NCI-H2196 treated with DMSO at 0.1 percent for 48 hours (cell line): Measurements from ENCODE around the gene CAMK2D.

Source experiments
- DNase-seq: peaks from one replicate; lab custom pipeline; 2025; ENCODE audit not compliant: unreplicated experiment; lab: John Stamatoyannopoulos, UW

CAMK2D gene

DNA sequence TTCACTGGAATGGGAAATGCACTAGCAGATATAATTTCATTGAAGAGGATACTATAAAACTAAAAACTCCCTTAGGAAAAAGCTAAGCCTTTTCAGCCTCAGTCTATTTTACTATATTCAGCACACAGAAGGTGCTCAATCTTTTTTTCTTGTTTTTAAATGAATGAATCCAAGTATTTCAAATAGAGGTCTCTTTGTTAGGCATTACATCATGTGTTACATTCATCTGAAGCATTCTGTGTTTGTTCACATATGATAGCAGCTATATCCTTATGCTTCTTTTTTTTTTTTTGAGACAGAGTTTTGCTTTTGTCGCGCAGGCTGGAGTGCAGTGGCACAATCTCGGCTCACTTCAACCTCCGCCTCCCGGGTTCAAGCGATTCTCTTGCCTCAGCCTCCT, 278.4 kb downstream of the CAMK2D start:
- no peak for DNase-seq

DNA sequence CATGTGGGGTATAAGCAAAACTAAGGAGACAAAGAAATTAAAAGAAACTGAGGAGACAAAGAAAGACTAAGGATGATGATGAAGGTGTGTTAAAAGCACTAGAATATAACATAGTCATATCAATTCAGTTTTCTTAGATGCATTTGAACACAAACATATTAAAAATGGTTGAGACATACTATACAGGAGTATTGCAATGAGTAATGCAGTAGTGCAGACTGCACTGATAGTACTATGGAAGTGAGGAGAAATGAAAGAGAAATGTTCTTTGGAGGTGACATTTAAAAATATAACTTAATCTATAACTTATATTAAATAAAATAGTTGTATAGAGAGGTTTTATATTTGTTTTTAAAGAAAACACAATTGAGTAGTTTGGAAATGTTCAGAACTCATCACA, 279.2 kb downstream of the CAMK2D start:
- DNase-seq: no peak

DNA sequence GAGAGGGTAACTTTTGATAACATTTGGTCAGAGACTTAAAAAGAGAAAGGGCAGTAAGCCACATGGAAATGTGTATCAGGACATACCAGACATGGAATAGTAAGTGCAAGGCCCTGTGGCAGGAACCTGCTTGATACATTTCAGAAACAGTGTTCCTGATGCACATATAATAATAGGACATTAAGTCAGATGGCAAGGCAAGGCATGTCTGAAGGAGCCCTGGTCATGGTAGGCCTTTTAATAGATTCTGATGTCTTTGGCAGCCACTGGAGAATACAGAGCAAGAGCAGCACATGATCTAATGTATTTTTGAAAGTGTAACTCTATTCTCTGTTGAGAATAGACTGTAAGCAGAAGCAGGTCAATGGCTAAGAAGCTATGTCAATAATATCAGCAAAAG, 279.7 kb downstream of the CAMK2D start:
- DNase-seq: no peak

DNA sequence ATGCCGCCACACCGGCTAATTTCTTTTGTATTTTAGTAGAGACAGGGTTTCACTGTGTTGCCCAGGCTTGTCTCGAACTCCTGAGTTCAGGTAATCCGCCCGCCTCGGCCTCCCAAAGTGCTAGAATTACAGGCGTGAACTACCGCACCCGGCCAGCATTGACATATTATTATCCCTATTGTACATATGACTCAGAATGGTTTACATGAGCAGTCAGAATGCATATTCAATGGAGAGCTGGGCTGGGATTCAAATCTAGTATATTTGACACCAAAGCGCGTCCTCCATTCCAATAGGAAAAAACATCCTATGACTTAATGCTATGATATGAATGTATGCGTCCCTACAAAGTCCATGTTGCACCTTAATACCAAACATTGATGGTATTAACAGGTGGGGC, 281.4 kb downstream of the CAMK2D start:
- no peak for DNase-seq

DNA sequence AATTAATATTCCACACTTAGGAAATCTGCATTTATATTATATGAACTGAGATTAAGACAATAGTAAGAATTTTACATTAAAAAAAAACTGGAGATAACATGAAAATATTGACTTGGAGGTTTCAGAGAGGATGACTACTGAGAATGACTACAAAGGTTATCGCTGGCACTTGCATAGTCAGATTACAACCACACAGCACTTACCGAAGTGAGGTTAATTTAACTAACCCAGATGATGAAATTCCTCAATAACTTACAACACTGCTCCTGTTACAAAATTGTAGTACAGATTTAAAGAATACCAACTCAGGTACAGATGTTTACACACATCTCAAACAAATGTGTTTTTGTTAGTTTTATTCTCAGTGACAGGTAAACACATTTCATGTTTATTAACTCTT, 283.5 kb downstream of the CAMK2D start:
- no peak for DNase-seq

DNA sequence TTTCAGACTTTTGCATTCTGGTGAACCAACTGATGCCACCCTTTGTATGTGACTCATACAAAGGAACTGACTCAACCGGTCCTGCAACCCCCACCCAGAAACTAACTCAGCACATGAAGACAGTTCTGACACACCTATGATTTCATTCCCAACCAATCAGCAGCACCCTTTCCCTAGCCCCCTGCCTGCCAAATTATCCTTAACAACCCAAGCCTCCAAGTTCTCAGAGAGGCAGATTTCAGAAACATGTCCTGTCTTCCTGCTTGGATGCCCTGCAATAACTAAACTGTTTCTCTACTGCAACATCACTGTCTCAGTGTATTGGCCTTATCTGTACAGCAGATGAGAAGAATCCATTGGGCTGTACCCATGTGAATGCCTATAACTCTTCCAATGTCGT, 284.7 kb downstream of the CAMK2D start:
- no peak for DNase-seq

DNA sequence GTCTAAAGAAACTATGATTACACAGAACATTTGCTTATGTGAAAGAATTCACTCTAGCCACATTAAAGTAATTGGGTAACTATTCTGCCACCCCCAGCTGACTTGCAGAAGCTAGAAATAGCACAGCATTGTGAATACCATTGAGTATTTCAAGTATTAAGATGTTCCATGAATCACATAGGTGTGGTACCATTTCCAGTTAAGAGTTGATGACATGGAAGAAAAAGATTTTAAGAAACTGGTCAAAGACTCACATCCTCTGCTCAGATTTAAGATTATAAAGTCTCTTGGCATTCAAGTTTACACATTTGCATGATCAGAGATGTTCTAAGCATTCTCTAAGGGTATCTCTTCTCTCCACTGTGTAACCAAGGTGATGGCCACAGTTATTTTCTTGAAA, 287.5 kb downstream of the CAMK2D start:
- no peak for DNase-seq

DNA sequence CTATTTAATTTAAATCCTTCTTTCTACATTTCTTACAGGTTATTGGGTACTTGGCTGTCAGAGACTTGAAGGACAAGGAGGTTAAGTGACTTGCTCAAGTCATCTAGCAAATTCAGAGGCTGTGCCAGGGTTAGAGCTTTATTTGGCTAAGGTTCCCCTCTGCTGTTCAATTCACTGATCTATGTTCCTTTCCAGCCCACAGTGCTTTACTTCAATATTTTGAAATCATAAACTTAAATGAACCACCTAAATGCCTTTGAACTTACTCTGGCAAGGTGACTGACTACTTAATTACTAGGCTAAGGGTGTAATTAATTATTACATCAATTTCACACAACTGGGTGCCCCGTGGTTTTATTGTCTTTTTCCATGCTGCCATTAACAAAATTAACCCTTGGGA, 288.7 kb downstream of the CAMK2D start:
- no peak for DNase-seq

DNA sequence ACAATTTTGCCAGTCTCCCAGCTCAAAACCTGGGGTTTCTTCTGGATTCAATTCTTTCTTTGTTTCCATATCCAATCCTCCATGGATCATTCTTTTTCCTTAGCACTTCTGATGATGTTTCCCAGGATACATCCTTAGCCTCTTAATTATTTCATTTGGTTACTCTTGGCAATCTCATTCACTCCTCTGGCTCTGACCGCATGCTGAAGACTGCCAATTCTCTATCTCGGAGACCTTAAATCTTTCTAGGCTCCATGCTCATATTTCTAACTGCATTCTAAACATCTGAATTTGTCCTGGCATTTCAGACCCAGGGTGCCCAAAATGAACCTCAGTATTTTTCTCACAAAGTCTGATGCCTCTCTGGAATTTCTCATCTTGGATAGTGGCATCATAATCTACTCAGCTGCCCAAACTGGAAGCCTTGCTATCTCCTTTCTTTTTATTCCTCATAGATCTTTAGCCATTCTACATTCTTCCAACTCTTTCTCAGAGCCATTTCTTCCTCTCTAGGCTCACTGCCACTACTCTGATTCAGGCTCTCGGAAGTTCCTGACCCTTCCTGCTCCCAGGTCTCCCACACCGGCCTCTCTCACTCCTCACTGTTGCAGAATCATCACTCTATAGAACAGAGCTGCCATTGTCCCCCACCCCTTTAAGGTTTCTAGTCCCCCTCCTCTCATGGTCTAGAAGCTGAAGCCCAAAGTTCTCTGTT, 290.2 kb downstream of the CAMK2D start:
- no peak for DNase-seq

DNA sequence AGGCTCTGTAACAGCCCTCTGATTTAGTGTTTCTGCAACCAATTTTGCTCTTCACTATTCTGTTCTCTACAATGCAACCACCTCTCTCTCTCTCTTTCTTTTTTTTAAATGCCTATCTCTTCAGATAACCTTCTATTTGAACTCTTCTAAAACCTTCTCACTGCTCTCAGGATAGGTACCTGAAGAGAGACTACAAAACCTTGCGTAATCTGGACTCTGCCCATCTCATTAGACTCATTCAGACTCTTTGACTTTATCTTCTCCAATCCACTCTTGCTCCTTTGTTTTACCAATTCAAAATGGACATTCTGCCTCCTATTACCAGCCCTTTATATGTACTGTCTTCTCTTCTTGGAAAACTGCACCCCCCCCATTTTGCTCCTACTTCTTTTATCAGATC, 291.6 kb downstream of the CAMK2D start:
- DNase-seq: no peak

DNA sequence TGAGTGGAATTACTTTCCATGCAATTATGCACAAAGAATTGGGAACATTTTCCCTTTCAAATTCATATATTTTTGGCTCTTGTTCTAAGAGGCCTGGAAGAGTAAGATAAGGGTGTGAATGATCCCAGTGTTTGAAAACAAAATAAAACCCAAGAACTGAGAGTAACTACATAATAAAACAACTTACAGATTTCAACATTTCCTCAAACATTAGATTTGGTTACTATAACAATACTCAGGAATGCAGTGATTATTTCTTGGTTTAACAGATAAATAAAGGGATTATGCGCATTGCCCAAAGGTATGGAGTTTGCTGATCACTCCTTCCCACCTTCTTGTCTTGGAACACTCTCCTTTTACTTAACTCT, 292.5 kb downstream of the CAMK2D start:
- DNase-seq: no peak

DNA sequence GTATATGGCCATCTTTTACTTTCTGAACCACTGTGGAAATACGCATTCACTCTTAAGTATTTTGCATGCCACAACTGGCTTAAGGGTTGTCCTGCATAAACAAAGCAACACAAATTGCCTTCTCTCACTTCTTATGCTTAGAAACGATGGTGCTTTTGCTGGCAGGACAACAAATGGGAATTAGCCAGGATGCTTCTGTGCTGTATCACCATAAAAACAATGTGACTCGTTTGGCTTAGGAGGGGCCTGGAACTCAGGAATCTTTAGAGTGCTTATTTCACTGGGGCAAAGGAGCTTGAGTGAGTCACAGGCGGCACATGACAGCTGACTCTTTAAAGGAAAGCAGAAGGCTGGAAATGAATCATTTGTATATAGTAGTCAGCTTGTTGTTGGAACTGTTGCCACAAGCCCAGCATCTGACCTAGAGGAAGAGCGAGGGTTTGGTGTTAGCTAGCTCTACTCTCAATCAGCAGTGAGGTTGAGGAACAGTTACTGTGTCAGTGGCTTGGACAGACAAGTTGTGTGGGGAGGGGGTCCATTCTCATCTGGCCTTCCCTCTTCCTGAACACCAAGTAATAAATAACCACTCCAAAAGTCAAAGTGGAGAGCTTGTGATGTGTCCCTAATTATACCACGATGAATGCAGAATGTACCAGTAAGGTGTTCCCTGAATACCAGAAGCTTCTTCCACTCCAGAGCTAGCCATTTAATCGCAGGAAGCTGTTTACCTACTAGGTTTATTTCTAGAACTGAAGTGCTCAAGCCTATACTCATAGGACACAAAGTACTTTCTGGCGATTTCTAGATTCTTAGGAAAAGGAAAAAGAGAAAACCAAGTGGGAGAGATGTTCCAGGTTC, 293.1 kb downstream of the CAMK2D start:
- no peak for DNase-seq

DNA sequence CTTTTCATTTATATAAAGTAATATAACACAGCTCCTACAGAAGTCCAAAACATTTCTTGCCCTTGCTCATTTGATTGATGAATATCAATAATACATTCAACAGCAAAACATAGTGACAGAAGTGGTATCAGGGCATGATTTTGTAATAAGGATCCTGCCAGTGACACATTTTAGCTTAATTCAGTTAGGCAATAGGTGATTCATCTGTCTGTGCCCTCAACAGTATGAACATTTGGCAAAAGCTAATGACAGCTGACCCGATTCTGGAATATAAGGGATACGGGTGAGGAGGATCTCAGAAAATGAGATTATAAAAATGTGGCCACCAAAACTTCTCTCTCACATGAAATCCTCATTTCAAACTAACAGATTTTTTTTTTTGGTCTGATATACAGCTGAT, 294.0 kb downstream of the CAMK2D start:
- DNase-seq: no peak

DNA sequence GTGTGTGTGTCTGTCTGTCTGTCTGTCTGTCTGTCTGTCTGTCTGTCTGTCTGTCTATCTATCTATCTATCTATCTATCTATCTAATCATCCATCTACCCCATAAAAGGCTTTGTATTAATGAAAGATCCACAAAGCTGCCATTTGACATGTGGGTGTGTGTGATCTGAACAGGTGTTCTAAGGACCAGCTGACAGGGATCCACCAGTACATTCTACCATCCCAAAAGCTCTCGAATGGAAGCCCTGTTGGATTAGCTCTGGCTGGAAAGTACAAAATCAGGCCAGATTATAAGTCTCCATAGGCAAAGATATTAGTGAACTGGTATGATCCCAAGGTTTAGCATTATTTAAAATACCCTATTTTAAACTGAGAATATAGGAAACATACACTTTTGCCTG, 299.3 kb downstream of the CAMK2D start:
- DNase-seq: no peak

DNA sequence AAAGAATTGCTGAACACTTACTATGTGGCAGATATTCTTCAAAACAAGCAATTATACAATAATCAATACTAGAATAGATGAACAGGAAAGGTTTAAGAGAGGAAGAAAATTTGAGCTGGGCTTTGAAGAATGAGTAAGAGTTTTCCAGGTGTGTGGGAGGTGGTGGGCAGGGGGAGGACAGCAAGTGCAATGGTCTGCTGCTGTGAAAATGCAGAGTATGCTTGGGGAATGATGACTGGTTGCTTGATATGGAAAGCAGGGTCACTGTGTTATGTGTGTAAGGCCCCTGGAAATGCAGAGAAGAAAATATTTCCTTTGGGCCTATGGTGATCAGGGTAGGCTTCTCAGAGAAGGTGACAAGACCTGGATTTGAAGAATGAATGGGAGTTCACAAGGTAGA, 300.3 kb downstream of the CAMK2D start:
- DNase-seq: no peak

DNA sequence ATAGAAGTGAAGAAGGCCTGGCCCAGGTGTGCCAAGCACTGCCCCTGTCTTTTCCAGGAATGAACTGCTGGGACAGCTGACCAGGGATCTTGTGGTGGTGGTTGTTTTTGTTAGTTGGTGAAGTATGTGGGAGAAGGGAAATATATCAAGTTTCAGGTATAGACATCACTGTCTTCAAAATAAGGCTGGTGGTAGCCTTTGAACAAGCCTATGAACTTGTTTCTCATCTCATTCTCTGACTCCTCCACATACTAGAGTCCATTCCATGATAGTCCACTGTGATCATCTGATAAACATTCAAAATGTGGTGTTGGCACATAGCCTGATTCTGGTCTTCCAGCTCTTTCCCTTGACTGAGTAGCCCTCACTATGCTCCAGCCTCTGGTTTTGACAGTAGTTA, 303.7 kb downstream of the CAMK2D start:
- no peak for DNase-seq

DNA sequence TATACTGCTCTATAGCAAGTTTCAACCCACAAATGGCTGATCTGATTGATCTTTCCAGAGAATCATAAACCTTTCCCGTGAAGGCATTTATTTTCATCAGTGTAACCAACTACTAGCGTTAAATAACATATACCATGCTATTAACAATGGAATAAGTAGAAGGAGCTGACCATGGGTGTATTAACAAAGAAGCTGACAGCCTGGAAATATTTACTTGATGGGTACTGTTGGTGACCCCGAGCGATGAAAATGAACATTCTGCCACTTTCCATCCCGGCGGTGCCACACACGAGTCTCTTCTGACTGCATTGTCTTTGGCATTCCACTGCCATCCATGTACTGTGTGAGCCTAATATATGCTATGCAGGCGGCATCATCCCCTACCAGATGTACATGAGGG, 304.4 kb downstream of the CAMK2D start:
- no peak for DNase-seq

DNA sequence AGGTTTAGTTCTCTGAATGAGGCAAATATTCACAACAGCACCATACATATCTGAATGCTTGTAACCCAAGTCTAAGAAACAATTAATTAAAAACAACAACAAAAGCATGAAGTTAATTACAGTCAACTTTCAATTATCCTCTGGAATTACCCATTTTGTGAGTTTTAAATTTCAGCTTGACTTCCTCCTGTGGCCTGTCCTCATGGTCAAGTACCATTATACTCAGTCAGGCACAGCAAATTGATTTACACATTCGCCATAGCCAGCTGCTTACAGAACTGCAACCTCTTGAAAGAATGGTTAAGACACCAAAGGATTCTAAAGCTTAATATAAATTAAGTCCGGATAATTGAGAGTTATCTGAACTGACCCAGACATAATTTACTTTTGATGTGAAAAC, 306.5 kb downstream of the CAMK2D start:
- no peak for DNase-seq

DNA sequence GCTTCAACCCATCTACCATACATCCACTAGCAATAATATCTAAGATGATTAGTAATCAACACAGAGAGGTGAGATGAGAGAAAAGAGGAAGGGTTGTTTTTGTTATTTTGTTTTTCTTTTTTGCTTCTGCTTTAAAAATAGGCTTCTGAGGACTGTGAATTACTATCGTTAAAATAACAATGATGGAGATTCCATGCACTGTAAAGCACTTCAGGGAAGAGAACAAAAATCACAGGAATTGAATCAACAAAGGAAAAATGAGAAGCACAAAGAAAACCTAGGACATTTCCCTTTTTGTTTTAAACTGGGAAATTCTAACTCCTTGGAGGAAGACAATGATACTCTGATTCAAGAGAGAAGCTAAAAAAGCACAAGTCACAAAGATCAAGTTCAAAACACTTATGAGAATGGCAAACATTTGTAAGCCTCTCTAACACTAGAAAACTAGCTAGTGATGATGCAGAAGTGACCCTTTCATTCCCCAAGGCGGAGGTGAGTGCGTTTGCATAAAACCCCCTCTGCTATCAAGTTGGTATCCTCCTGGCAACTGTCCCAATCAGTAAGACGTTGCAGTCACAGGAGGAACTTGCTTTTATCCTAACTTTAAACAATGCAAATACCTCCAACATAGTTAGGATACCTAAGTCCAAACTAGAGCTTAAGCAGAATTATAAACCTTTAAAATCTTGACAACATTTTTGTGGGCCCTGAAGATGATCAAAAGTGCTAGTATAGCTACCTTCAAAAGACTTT, 308.5 kb downstream of the CAMK2D start:
- no peak for DNase-seq

DNA sequence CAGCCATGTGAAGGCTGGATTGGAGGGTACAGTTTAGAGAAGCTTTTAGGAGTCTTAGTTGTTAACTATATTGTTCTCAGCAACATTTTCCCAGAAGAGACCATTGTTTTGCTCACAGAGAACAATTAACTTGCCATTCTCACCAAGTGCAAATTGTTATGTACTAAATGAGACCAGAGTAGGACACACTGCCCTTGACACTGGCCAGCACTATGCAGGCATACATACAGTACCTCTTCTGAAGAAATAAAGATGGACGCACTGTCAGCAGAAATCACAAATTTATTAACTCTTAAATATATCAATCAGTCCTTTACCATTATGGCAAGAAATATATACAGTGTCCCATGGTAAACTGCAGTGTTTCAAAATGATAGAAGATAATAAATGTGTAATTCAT, 309.4 kb downstream of the CAMK2D start:
- no peak for DNase-seq

DNA sequence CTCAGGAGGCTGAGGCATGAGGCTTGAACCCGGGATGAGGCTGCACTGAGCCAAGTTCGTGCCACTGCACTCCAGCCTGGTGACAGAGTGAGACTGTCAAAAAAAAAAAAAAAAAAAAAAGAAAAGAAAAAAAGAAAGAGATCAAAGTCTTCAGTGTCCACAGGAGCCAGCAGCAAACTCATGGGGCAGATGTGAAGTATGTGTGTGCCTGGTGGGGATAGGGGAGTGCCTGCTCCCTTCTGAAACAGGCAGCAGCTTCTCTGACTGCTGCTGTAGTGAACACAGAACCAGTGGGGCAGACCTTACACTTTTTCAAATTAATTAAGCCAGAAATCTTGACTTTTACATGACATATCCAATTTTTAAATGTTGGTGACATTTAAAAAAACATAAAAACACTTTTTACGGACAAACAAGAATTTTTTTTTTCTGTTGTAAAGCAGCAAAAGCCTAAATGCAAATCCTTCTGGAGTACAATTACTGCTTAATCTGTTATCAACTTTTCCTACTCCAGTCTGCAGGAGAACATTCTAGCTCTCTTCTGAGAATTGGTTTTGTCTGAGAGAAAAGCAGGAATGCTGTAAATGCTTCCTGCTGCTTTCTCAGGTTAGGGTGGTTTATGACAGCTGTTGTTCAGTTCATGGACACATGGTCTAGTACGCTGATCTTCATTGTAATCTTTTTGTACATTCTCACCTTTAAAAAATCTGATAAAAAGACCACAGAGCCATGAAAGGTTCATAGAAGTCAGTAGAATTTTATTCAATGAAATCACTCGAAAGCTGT, 311.1 kb downstream of the CAMK2D start:
- no peak for DNase-seq
